SH-SY5Y (cell line): Measurements from ENCODE around the gene AFF1.

Experiments
- GATA2 ChIP-seq: IDR thresholded peaks from 2 replicates; pipeline ENCODE4 v1.6.1; 2011; ENCODE audit warnings: mild to moderate bottlenecking, low read depth, low read length
- GATA3 ChIP-seq: IDR thresholded peaks from 2 replicates; pipeline ENCODE4 v1.6.1; 2011; ENCODE audit warnings: low read depth, mild to moderate bottlenecking, low read length, moderate library complexity

DNA sequence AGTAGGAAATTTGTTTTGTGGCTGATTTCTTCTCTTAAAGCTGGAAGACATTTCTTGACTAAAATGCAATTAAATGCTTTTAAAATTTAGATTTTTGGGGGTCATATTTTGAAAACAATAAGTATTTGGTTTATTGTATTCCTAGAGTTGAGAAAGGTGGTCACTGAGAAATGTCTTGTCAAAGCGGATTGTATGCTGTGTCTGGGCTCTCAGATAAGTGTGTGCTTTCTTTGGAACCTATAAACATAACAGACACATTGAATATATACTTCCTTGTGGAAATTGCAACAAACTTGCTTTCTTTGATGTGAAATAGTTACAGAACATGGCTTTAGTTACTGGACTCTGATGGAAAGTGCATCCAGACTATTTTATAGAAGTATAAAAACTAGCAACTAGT, 75.4 kb downstream of the AFF1 start:
- TF ChIP-seq GATA2 (no peak), GATA3 (no peak)
